ENCODE data around the gene PRAC2. TPM values are rescaled to one million over a fixed set of nuclear protein-coding genes. Genes with fewer than 3 reads are reported as not detected.

Gene PRAC2
- total RNA-seq, 1 donor from 2014 or later = not detected

GRCh38 chr17:48732688-48733629, 10.0 kb downstream of the PRAC2 start:
- TF ChIP-seq CTCF (conservative IDR thresholded peaks at IDR 0.05; ENCODE audit: low read depth, low read length) = no peak
- DNase-seq (ENCODE audit: low read depth) = no peak
- no peak overlapping the region for H3K4me3 ChIP-seq (ENCODE audit: low read depth, low read length)

- no peak overlapping the region for H3K4me3 ChIP-seq (ENCODE audit: low read depth, low read length)
- DNase-seq (ENCODE audit: low read depth) = no peak
- TF ChIP-seq CTCF (conservative IDR thresholded peaks at IDR 0.05; ENCODE audit: low read depth, low read length) = no peak
These were observed 10.8 kb downstream of the PRAC2 start for GRCh38 chr17:48733632-48734328.

GRCh38 chr17:48734333-48735061, 11.5 kb downstream of the PRAC2 start:
- TF ChIP-seq CTCF (conservative IDR thresholded peaks at IDR 0.05; ENCODE audit: low read depth, low read length) = no peak
- H3K4me3 ChIP-seq (ENCODE audit: low read depth, low read length) = no peak overlapping the region
- no peak for DNase-seq (ENCODE audit: low read depth)

GRCh38 chr17:48735062-48735351, 12.0 kb downstream of the PRAC2 start:
- TF ChIP-seq CTCF (conservative IDR thresholded peaks at IDR 0.05; ENCODE audit: low read depth, low read length) = no peak
- no peak overlapping the region for H3K4me3 ChIP-seq (ENCODE audit: low read depth, low read length)
- no peak for DNase-seq (ENCODE audit: low read depth)

- no peak for DNase-seq (ENCODE audit: low read depth)
- TF ChIP-seq CTCF (conservative IDR thresholded peaks at IDR 0.05; ENCODE audit: low read depth, low read length) = no peak
- no peak overlapping the region for H3K4me3 ChIP-seq (ENCODE audit: low read depth, low read length)
These were observed 14.5 kb downstream of the PRAC2 start for GRCh38 chr17:48737330-48738043.

- DNase-seq (ENCODE audit: low read depth) = no peak
- no peak overlapping the region for H3K4me3 ChIP-seq (ENCODE audit: low read depth, low read length)
- TF ChIP-seq CTCF (conservative IDR thresholded peaks at IDR 0.05; ENCODE audit: low read depth, low read length) = no peak
These were observed 15.4 kb downstream of the PRAC2 start for GRCh38 chr17:48738424-48738802.

All from epithelial cell of proximal tubule (primary cell).